Erythroblast (primary cell): ENCODE data around the gene ZBED5.
A peak's percentile ranks its signal among the peaks of the same experiment; 100 is the strongest.

ENCODE experiments used
- DNase-seq, 2 experiments: peaks; one replicate each; lab custom pipeline; 2025; lab: John Stamatoyannopoulos, UW
- GATA1 ChIP-seq: IDR thresholded peaks from 2 replicates; pipeline ENCODE4 v1.6.1; 2011; ENCODE audit warnings: low read depth, mild to moderate bottlenecking, control low read depth, low read length, moderate library complexity
- POLR2A ChIP-seq: IDR thresholded peaks from 2 replicates; pipeline ENCODE4 v1.6.1; 2011; ENCODE audit warnings: mild to moderate bottlenecking, low read length

The ZBED5 gene

DNA sequence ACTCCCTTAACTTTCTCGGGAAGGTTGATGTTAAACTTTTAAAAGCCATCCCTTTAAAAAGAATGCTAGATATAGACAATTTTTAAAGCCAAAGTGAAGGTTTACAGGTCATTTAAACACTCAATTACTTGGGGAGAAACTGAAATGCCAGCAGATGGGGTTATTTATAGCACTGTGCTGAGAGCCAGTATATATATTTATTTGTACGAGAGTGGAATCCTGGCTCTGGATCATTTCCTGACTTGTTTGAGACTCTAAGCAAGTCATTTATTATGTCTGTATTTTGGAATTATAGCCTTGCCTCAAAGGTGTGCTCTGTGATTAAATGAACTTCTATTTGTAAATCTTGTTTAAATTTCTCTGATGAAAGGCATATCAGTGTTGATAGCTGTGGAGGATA, 6.8 kb upstream of the ZBED5 start:
- DNase-seq, result no peak

DNA sequence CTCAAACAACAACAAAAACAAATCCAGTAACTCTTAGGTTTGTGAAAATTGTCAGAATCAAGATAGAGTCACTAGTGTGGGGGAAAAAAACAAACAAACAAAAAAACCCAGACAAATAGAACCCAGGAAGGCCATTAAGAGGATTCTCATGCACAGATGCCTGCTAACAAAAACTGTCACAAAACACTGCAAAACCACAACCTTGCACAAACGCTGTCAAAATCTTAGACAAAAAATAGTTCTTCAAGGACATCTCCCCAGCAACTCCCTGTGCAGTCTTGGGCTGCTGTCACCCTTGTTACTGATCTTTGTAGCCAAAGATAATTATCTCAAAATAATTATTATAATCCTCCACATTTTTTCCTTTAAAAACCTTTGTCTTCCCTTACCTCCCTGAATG, 4.6 kb upstream of the ZBED5 start:
- no peak for TF ChIP-seq GATA1
- TF ChIP-seq POLR2A, result no peak
- no peak for DNase-seq

More for the DNA sequence above, 6.8 kb upstream of the ZBED5 start:
- TF ChIP-seq POLR2A (no peak), GATA1 (no peak)

DNA sequence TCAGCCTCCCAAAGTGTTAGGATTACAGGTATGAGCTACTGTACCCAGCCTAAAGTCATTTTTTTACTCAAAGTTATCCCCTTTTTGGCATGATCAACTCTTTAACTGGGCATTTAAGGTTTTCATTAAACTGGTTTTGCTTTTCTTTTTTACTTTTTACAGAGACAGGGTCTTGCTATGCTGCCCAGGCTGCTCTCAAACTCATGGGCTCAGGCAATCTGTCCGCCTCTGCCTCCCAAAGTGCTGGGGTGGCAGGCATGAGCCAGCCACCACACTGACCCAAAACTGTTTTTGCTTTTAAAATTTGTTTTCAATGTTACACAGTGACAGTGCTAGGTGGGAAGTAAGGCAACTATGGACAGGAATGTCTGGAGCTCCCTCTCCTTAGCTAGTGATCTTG, 3.9 kb upstream of the ZBED5 start:
- no peak for TF ChIP-seq POLR2A
- TF ChIP-seq GATA1, result no peak
- DNase-seq, result no peak

GRCh38 chr11:10861047-10861446, 3.2 kb upstream of the ZBED5 start:
- no peak for DNase-seq
- TF ChIP-seq GATA1 (no peak), POLR2A (no peak)

GRCh38 chr11:10858439-10859325, 829 bp upstream of the ZBED5 start:
- peak; percentile 84 to 88 for DNase-seq
- TF ChIP-seq GATA1 (no peak), POLR2A (no peak)

DNA sequence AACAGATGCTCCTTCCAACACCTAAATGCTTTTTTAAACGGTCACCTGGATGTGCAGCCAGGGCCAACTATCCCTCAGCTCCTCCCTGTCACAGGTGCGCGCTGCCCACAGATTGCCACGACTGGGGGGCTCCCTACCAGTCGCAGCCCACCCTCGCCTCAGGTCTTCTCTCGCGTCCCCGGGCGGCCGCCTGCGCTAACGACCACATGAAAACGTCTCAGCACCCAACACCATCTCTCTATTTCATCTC, 469 bp downstream of the ZBED5 start:
- no peak for DNase-seq
- no peak for TF ChIP-seq GATA1
- TF ChIP-seq POLR2A, result no peak

DNA sequence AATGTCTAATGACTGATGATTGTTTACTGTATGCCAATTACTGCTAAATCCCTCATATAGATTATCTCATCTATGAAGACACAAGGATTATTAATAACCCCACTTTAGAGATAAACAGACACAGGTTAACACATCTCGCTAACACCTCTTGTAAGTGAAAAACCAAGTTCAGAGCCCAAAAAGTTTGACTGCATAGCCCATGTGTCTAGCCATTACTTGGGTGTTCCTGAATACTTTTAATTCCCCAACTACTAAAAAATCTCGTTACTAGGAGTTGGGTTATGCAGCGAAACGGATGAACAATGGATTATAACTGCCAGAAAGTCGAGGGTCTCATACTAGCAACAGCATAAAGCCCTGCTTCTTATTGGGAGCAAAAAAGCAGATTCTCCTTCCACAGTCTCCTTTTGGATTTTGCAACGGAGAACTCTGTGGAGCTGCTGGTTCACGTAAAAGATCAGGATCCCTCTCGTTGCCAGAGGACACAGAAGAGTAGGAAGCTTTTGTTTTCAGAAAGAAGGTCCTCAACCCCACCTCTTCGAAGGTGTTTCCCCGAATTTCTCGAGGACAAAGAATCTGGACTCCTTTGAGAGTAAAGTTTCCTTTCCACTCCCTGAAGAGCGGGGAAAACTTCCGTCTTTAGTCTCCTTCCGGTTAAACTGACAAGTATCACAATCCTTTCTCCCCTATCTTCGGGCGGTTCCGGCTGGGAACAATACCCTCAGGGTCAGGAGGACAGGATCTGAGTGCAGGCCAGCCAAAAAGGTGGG, 979 bp downstream of the ZBED5 start:
- peak; percentile 31 to 71 for DNase-seq
- TF ChIP-seq GATA1, result no peak
- TF ChIP-seq POLR2A, result no peak

- no peak for TF ChIP-seq GATA1
- no peak for TF ChIP-seq POLR2A
- DNase-seq, result no peak
These were observed 2.6 kb downstream of the ZBED5 start for GRCh38 chr11:10855295-10855694.

- DNase-seq, result no peak
- TF ChIP-seq GATA1 (no peak), POLR2A (no peak)
These were observed 9.6 kb downstream of the ZBED5 start for GRCh38 chr11:10847960-10848860.

- TF ChIP-seq GATA1 (no peak), POLR2A (no peak)
- DNase-seq, result no peak
These were observed 11.2 kb downstream of the ZBED5 start for GRCh38 chr11:10846660-10847059.

DNA sequence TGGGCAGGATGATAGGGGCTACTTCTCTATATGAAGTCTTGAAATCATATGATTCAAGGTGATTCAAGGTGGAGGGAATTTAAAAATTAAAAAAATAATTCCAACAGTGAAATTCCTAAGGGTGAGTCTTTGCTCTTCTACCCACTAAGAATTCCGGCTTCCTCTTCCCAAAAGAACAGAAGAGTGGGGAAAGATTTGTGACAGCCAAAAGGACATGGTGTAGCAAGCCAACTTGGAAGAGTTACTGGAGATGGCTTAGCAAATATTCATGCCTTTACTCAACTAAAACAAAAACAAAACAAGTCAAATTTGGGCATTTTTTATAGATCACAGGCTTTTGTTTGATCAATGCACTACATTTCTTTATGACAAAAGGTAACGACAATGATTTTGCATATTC, 12.3 kb downstream of the ZBED5 start:
- TF ChIP-seq POLR2A, result no peak
- no peak for TF ChIP-seq GATA1
- DNase-seq, result no peak

DNA sequence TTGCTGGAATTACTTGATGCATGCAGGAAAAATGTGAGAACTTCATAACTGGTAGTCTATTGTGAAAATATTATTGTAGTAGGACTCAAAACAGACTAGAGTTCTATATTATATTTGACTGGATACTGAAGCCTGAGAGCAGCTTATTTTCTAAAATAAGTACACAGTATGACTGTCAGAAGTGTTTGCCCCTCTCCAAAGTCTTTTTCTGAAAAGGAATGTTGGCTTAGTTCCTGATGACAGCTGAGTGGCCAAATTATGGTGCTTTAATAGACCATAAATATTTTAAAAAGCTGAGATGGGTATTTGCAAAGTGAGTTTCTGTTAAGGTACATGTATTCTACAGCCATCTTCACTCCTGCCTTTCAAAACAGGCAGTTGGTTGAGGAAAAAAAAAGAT, 13.1 kb downstream of the ZBED5 start:
- no peak for DNase-seq
- TF ChIP-seq GATA1 (no peak), POLR2A (no peak)

- no peak for DNase-seq
- TF ChIP-seq POLR2A, result no peak
- no peak for TF ChIP-seq GATA1
These were observed 13.5 kb downstream of the ZBED5 start for GRCh38 chr11:10844356-10844755.

DNA sequence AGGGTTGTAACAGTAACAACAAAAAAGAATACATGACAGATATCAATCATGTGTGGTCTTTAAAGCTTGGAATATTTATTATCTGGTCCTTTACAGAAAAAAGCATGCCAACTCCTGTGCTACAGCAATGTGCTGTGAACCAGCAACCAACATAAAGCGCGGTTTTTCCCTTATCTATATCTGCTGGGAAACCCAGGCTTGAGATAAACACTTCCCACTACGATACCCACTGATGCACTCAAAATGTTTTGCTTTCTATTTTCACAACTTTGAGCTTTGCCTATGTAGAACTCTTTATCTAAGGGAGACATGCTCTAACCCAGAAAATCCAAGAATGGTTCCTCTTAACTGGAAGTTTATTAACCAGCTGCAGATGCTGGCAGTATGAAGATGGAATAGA, 19.0 kb downstream of the ZBED5 start:
- no peak for TF ChIP-seq POLR2A
- no peak for TF ChIP-seq GATA1
- DNase-seq, result peak; percentile 14 to 41
